Astrocyte (in vitro differentiated cells and primary cell): ENCODE results near the gene OBP2B.

Experiments used
- EZH2 ChIP-seq: IDR thresholded peaks from 2 replicates; pipeline ENCODE4 v1.6.1; 2012; ENCODE audit warnings: mild to moderate bottlenecking, low read length, inconsistent platforms; ENCODE audit not compliant: insufficient read depth
- TF ChIP-seq, protein P1 (sequence below): IDR thresholded peaks from 2 replicates; pipeline ENCODE4 v1.5.1; 2011; ENCODE audit warnings: low read depth, mild to moderate bottlenecking, inconsistent platforms, low read length, moderate library complexity; ENCODE audit not compliant: insufficient read depth

DNA sequence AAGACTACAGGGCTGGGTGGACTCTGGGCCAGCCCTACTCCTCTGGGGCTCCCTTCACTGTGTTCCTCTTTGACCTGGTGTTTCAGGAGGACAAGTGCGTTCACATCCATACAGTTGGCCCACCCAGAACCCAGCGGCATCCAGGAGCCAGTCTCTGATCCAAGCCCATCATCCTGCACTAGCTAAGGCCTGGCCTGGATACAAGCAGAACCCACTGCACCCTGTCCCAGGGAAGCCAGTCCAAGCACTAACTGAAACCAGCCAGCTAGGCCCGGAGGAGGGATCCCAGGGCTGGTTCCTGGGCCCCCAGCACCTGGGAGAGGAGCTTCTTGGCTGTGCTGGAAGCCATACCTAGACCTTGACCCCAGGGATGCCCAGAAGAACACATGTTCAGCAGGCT is 41.3 kb downstream of the OBP2B start:
- TF ChIP-seq, protein P1, sequence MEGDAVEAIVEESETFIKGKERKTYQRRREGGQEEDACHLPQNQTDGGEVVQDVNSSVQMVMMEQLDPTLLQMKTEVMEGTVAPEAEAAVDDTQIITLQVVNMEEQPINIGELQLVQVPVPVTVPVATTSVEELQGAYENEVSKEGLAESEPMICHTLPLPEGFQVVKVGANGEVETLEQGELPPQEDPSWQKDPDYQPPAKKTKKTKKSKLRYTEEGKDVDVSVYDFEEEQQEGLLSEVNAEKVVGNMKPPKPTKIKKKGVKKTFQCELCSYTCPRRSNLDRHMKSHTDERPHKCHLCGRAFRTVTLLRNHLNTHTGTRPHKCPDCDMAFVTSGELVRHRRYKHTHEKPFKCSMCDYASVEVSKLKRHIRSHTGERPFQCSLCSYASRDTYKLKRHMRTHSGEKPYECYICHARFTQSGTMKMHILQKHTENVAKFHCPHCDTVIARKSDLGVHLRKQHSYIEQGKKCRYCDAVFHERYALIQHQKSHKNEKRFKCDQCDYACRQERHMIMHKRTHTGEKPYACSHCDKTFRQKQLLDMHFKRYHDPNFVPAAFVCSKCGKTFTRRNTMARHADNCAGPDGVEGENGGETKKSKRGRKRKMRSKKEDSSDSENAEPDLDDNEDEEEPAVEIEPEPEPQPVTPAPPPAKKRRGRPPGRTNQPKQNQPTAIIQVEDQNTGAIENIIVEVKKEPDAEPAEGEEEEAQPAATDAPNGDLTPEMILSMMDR, result no peak
- no peak for TF ChIP-seq EZH2
